HepG2 (cell line): ENCODE measurements around the gene GABBR2.

Experiments
- CTCF ChIP-seq: sonication (generic); formaldehyde crosslinking; IDR thresholded peaks from 2 replicates; pipeline ENCODE4 v1.5.0; 2020; ENCODE audit warnings: mild to moderate bottlenecking, missing genetic modification reagents, moderate library complexity
- FOXK2 ChIP-seq: fragments of 450-650 bp; IDR thresholded peaks from 2 replicates; pipeline ENCODE4 v1.6.1; 2016
- HNRNPLL ChIP-seq: fragments of 200-400 bp; formaldehyde crosslinking; IDR thresholded peaks from 2 replicates; pipeline ENCODE4 v1.6.1; 2017; ENCODE audit warnings: mild to moderate bottlenecking, low read depth, low read length; ENCODE audit not compliant: poor library complexity, severe bottlenecking
- KAT7 ChIP-seq: IDR thresholded peaks from 2 replicates; pipeline ENCODE4 v1.6.1; 2018; ENCODE audit warnings: borderline replicate concordance, missing compliant biosample characterization
- SMAD3 ChIP-seq: sonication (generic); formaldehyde crosslinking; IDR thresholded peaks from 2 replicates; pipeline ENCODE4 v1.4.0; 2020; ENCODE audit warnings: missing genetic modification reagents
- THRA ChIP-seq: sonication (generic); formaldehyde crosslinking; IDR thresholded peaks from 2 replicates; pipeline ENCODE4 v1.4.0; 2020; ENCODE audit warnings: missing genetic modification reagents, borderline replicate concordance
- ZSCAN12 ChIP-seq: sonication (generic); formaldehyde crosslinking; IDR thresholded peaks from 2 replicates; pipeline ENCODE4 v1.9.0; 2021; ENCODE audit warnings: mild to moderate bottlenecking, missing genetic modification reagents

DNA sequence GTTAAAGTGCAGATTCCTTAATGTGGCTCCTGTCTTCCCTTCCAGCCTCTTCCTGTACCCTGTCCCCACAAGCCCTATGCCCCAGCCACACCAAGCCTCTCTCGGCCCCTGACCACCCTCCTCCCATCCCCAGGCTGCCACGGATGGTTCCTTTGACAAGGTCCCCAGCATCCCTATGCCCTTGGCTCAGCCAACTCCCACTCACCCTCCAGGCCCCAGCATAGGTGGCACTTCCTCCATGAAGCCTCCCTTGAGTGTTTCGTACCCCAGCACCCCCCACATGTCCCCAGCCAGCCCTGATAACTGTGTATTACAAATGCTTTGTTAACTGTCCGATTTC lies 337.8 kb downstream of the GABBR2 start:
- TF ChIP-seq KAT7 (CRISPR knock-in tag): no peak
- TF ChIP-seq ZSCAN12: no peak
- no peak for TF ChIP-seq CTCF
- no peak for TF ChIP-seq SMAD3 (CRISPR knock-in tag)
- TF ChIP-seq FOXK2: no peak
- no peak for TF ChIP-seq THRA (CRISPR knock-in tag)
- TF ChIP-seq HNRNPLL: no peak
